ENCODE measurements around the gene PIEZO2. TPM values are rescaled to one million over a fixed set of nuclear protein-coding genes. Genes with fewer than 3 reads are reported as not detected.

Gene PIEZO2
- total RNA-seq, 1 experiment from 2014 or later, result 0.11 TPM

- intact Hi-C loops (cut with micrococcal nuclease; ENCODE audit: unreplicated experiment), result no loop called here
- POLR2A ChIA-PET, result no interaction called here
- CTCF ChIA-PET, result no interaction called here
- no peak for TF ChIP-seq CTCF (IDR thresholded peaks at IDR 0.05; ENCODE audit: insufficient read depth in 1 of 2, low read depth in 1 of 2, low read length in 1 of 2, severe bottlenecking in 1 of 2, unreplicated experiment in 1 of 2)
- no TSS peak for BruUV-seq (replicated peaks)
- Mint-ChIP-seq H3K27ac (ENCODE audit: unreplicated experiment) (no peak overlapping the region), H3K36me3 (ENCODE audit: insufficient read depth, unreplicated experiment) (no peaks in the 10 kb centered on the region), H3K9me3 (ENCODE audit: unreplicated experiment) (no peaks in the 10 kb centered on the region), H3K4me1 (ENCODE audit: low read depth, unreplicated experiment) (no peaks in the 10 kb centered on the region), H3K27me3 (ENCODE audit: insufficient read depth, unreplicated experiment) (no peaks in the 10 kb centered on the region), H3K4me3 (ENCODE audit: unreplicated experiment) (no peak overlapping the region)
- H3K9me3 ChIP-seq, result no peaks in the 10 kb centered on the region
- no peaks in the 10 kb centered on the region for H3K36me3 ChIP-seq (ENCODE audit: control insufficient read depth, insufficient read depth, low read length)
- no peak for DNase-seq
- no peak overlapping the region for H3K4me3 ChIP-seq (ENCODE audit: low read depth, low read length)
- no peaks in the 10 kb centered on the region for H3K4me1 ChIP-seq
- H3K27me3 ChIP-seq (replicated peaks; ENCODE audit: control insufficient read depth, insufficient read depth, low read length), result no peaks in the 10 kb centered on the region
These were observed 259.3 kb downstream of the PIEZO2 start for GRCh38 chr18:10890022-10890421.

- Mint-ChIP-seq H3K4me3 (ENCODE audit: unreplicated experiment) (no peak overlapping the region), H3K36me3 (ENCODE audit: insufficient read depth, unreplicated experiment) (no peaks in the 10 kb centered on the region), H3K9me3 (ENCODE audit: unreplicated experiment) (no peaks in the 10 kb centered on the region), H3K27ac (ENCODE audit: unreplicated experiment) (no peak overlapping the region), H3K27me3 (ENCODE audit: insufficient read depth, unreplicated experiment) (no peaks in the 10 kb centered on the region), H3K4me1 (ENCODE audit: low read depth, unreplicated experiment) (no peaks in the 10 kb centered on the region)
- ChIA-PET CTCF (no interaction called here), POLR2A (no interaction called here)
- Histone ChIP-seq H3K4me3 (ENCODE audit: low read depth, low read length) (no peak overlapping the region), H3K27me3 (replicated peaks; ENCODE audit: control insufficient read depth, insufficient read depth, low read length) (no peaks in the 10 kb centered on the region), H3K4me1 (no peaks in the 10 kb centered on the region), H3K9me3 (no peaks in the 10 kb centered on the region), H3K36me3 (ENCODE audit: control insufficient read depth, insufficient read depth, low read length) (no peaks in the 10 kb centered on the region)
- TF ChIP-seq CTCF (IDR thresholded peaks at IDR 0.05; ENCODE audit: insufficient read depth in 1 of 2, low read depth in 1 of 2, low read length in 1 of 2, severe bottlenecking in 1 of 2, unreplicated experiment in 1 of 2), result no peak
- intact Hi-C loops (cut with micrococcal nuclease; ENCODE audit: unreplicated experiment), result no loop called here
- BruUV-seq (replicated peaks), result no TSS peak
- DNase-seq, result no peak
These were observed 270.7 kb downstream of the PIEZO2 start for GRCh38 chr18:10878703-10879102.

- no peaks in the 10 kb centered on the region for H3K27me3 ChIP-seq (replicated peaks; ENCODE audit: control insufficient read depth, insufficient read depth, low read length)
- POLR2A ChIA-PET, result no interaction called here
- no peak overlapping the region for H3K4me3 ChIP-seq (ENCODE audit: low read depth, low read length)
- intact Hi-C loops (cut with micrococcal nuclease; ENCODE audit: unreplicated experiment), result no loop called here
- no peaks in the 10 kb centered on the region for H3K36me3 ChIP-seq (ENCODE audit: control insufficient read depth, insufficient read depth, low read length)
- Mint-ChIP-seq H3K36me3 (ENCODE audit: insufficient read depth, unreplicated experiment) (no peaks in the 10 kb centered on the region), H3K9me3 (ENCODE audit: unreplicated experiment) (no peaks in the 10 kb centered on the region), H3K27me3 (ENCODE audit: insufficient read depth, unreplicated experiment) (no peaks in the 10 kb centered on the region), H3K4me3 (ENCODE audit: unreplicated experiment) (no peak overlapping the region), H3K4me1 (ENCODE audit: low read depth, unreplicated experiment) (no peaks in the 10 kb centered on the region), H3K27ac (ENCODE audit: unreplicated experiment) (no peak overlapping the region)
- H3K9me3 ChIP-seq, result no peaks in the 10 kb centered on the region
- no peak for DNase-seq
- H3K4me1 ChIP-seq, result no peaks in the 10 kb centered on the region
- CTCF ChIA-PET, result no interaction called here
- no peak for TF ChIP-seq CTCF (IDR thresholded peaks at IDR 0.05; ENCODE audit: insufficient read depth in 1 of 2, low read depth in 1 of 2, low read length in 1 of 2, severe bottlenecking in 1 of 2, unreplicated experiment in 1 of 2)
- BruUV-seq (replicated peaks), result no TSS peak
These were observed 271.4 kb downstream of the PIEZO2 start for GRCh38 chr18:10877987-10878386.
